ENCODE results near the gene UROD.

Gene UROD

GRCh38 chr1:45032837-45033236 lies 20.8 kb downstream of the UROD start:
- Histone ChIP-seq H3K4me1 (ENCODE audit: insufficient read depth, insufficient read length) (no peaks in the 10 kb centered on the region), H3K9ac (ENCODE audit: insufficient read length, low read depth) (no peak overlapping the region), H3K4me3 (ENCODE audit: insufficient read length, low read depth) (no peak overlapping the region), H3K27me3 (ENCODE audit: insufficient read depth, insufficient read length) (no peaks in the 10 kb centered on the region), H3K36me3 (ENCODE audit: insufficient read depth, insufficient read length, low read length) (no peaks in the 10 kb centered on the region), H3K9me3 (ENCODE audit: insufficient read depth, low read length) (no peaks in the 10 kb centered on the region)
- TF ChIP-seq YY1 (IDR thresholded peaks at IDR 0.05; ENCODE audit: insufficient read depth, insufficient read length) (no peak), SUZ12 (IDR thresholded peaks at IDR 0.05; ENCODE audit: extremely low read depth, insufficient read depth, insufficient read length) (no peak), ZNF274 (IDR thresholded peaks at IDR 0.05; ENCODE audit: low read depth, low read length) (no peak)
- no peak for DNase-seq (ENCODE audit: low read depth, low spot score)

GRCh38 chr1:45033356-45033755 lies 21.3 kb downstream of the UROD start:
- no peaks in the 10 kb centered on the region for H3K9me3 ChIP-seq (ENCODE audit: insufficient read depth, low read length)
- no peaks in the 10 kb centered on the region for H3K4me1 ChIP-seq (ENCODE audit: insufficient read depth, insufficient read length)
- H3K36me3 ChIP-seq (ENCODE audit: insufficient read depth, insufficient read length, low read length), result no peaks in the 10 kb centered on the region
- no peak overlapping the region for H3K9ac ChIP-seq (ENCODE audit: insufficient read length, low read depth)
- TF ChIP-seq ZNF274 (IDR thresholded peaks at IDR 0.05; ENCODE audit: low read depth, low read length) (no peak), SUZ12 (IDR thresholded peaks at IDR 0.05; ENCODE audit: extremely low read depth, insufficient read depth, insufficient read length) (no peak), YY1 (IDR thresholded peaks at IDR 0.05; ENCODE audit: insufficient read depth, insufficient read length) (no peak)
- H3K4me3 ChIP-seq (ENCODE audit: insufficient read length, low read depth), result no peak overlapping the region
- DNase-seq (ENCODE audit: low read depth, low spot score), result no peak
- no peaks in the 10 kb centered on the region for H3K27me3 ChIP-seq (ENCODE audit: insufficient read depth, insufficient read length)

GRCh38 chr1:45035631-45036301 lies 23.7 kb downstream of the UROD start:
- H3K27me3 ChIP-seq (ENCODE audit: insufficient read depth, insufficient read length), result no peaks in the 10 kb centered on the region
- no peaks in the 10 kb centered on the region for H3K36me3 ChIP-seq (ENCODE audit: insufficient read depth, insufficient read length, low read length)
- no peaks in the 10 kb centered on the region for H3K9me3 ChIP-seq (ENCODE audit: insufficient read depth, low read length)
- no peak for DNase-seq (ENCODE audit: low read depth, low spot score)
- no peak overlapping the region for H3K4me3 ChIP-seq (ENCODE audit: insufficient read length, low read depth)
- TF ChIP-seq SUZ12 (IDR thresholded peaks at IDR 0.05; ENCODE audit: extremely low read depth, insufficient read depth, insufficient read length), result no peak
- no peak for TF ChIP-seq ZNF274 (IDR thresholded peaks at IDR 0.05; ENCODE audit: low read depth, low read length)
- no peak for TF ChIP-seq YY1 (IDR thresholded peaks at IDR 0.05; ENCODE audit: insufficient read depth, insufficient read length)
- no peaks in the 10 kb centered on the region for H3K4me1 ChIP-seq (ENCODE audit: insufficient read depth, insufficient read length)
- no peak overlapping the region for H3K9ac ChIP-seq (ENCODE audit: insufficient read length, low read depth)

GRCh38 chr1:45037456-45037855 lies 25.4 kb downstream of the UROD start:
- no peaks in the 10 kb centered on the region for H3K36me3 ChIP-seq (ENCODE audit: insufficient read depth, insufficient read length, low read length)
- H3K9ac ChIP-seq (ENCODE audit: insufficient read length, low read depth), result no peak overlapping the region
- DNase-seq (ENCODE audit: low read depth, low spot score), result no peak
- no peaks in the 10 kb centered on the region for H3K9me3 ChIP-seq (ENCODE audit: insufficient read depth, low read length)
- H3K4me1 ChIP-seq (ENCODE audit: insufficient read depth, insufficient read length), result no peaks in the 10 kb centered on the region
- no peak overlapping the region for H3K4me3 ChIP-seq (ENCODE audit: insufficient read length, low read depth)
- TF ChIP-seq YY1 (IDR thresholded peaks at IDR 0.05; ENCODE audit: insufficient read depth, insufficient read length) (no peak), SUZ12 (IDR thresholded peaks at IDR 0.05; ENCODE audit: extremely low read depth, insufficient read depth, insufficient read length) (no peak), ZNF274 (IDR thresholded peaks at IDR 0.05; ENCODE audit: low read depth, low read length) (no peak)
- no peaks in the 10 kb centered on the region for H3K27me3 ChIP-seq (ENCODE audit: insufficient read depth, insufficient read length)

GRCh38 chr1:45038240-45038639 lies 26.2 kb downstream of the UROD start:
- no peak for TF ChIP-seq YY1 (IDR thresholded peaks at IDR 0.05; ENCODE audit: insufficient read depth, insufficient read length)
- TF ChIP-seq ZNF274 (IDR thresholded peaks at IDR 0.05; ENCODE audit: low read depth, low read length), result no peak
- no peak for TF ChIP-seq SUZ12 (IDR thresholded peaks at IDR 0.05; ENCODE audit: extremely low read depth, insufficient read depth, insufficient read length)
- no peaks in the 10 kb centered on the region for H3K4me1 ChIP-seq (ENCODE audit: insufficient read depth, insufficient read length)

GRCh38 chr1:45038661-45039364 lies 26.8 kb downstream of the UROD start:
- Histone ChIP-seq H3K27me3 (ENCODE audit: insufficient read depth, insufficient read length) (no peaks in the 10 kb centered on the region), H3K9ac (ENCODE audit: insufficient read length, low read depth) (no peak overlapping the region), H3K36me3 (ENCODE audit: insufficient read depth, insufficient read length, low read length) (no peaks in the 10 kb centered on the region), H3K4me3 (ENCODE audit: insufficient read length, low read depth) (no peak overlapping the region), H3K9me3 (ENCODE audit: insufficient read depth, low read length) (no peaks in the 10 kb centered on the region), H3K4me1 (ENCODE audit: insufficient read depth, insufficient read length) (no peaks in the 10 kb centered on the region)
- no peak for DNase-seq (ENCODE audit: low read depth, low spot score)
- TF ChIP-seq YY1 (IDR thresholded peaks at IDR 0.05; ENCODE audit: insufficient read depth, insufficient read length), result no peak
- no peak for TF ChIP-seq SUZ12 (IDR thresholded peaks at IDR 0.05; ENCODE audit: extremely low read depth, insufficient read depth, insufficient read length)
- no peak for TF ChIP-seq ZNF274 (IDR thresholded peaks at IDR 0.05; ENCODE audit: low read depth, low read length)

More at GRCh38 chr1:45038240-45038639, 26.2 kb downstream of the UROD start:
- H3K27me3 ChIP-seq (ENCODE audit: insufficient read depth, insufficient read length), result no peaks in the 10 kb centered on the region
- no peak overlapping the region for H3K4me3 ChIP-seq (ENCODE audit: insufficient read length, low read depth)
- no peaks in the 10 kb centered on the region for H3K36me3 ChIP-seq (ENCODE audit: insufficient read depth, insufficient read length, low read length)
- H3K9ac ChIP-seq (ENCODE audit: insufficient read length, low read depth), result no peak overlapping the region
- H3K9me3 ChIP-seq (ENCODE audit: insufficient read depth, low read length), result no peaks in the 10 kb centered on the region
- no peak for DNase-seq (ENCODE audit: low read depth, low spot score)

- TF ChIP-seq YY1 (IDR thresholded peaks at IDR 0.05; ENCODE audit: insufficient read depth, insufficient read length) (no peak), SUZ12 (IDR thresholded peaks at IDR 0.05; ENCODE audit: extremely low read depth, insufficient read depth, insufficient read length) (no peak), ZNF274 (IDR thresholded peaks at IDR 0.05; ENCODE audit: low read depth, low read length) (no peak)
- no peaks in the 10 kb centered on the region for H3K4me1 ChIP-seq (ENCODE audit: insufficient read depth, insufficient read length)
- no peaks in the 10 kb centered on the region for H3K27me3 ChIP-seq (ENCODE audit: insufficient read depth, insufficient read length)
- no peak overlapping the region for H3K4me3 ChIP-seq (ENCODE audit: insufficient read length, low read depth)
- no peaks in the 10 kb centered on the region for H3K36me3 ChIP-seq (ENCODE audit: insufficient read depth, insufficient read length, low read length)
- H3K9ac ChIP-seq (ENCODE audit: insufficient read length, low read depth), result no peak overlapping the region
- H3K9me3 ChIP-seq (ENCODE audit: insufficient read depth, low read length), result no peaks in the 10 kb centered on the region
- no peak for DNase-seq (ENCODE audit: low read depth, low spot score)
Measured at GRCh38 chr1:45040297-45040696, 28.2 kb downstream of the UROD start.
